GM08714 (cell line): ENCODE results near the gene SH3BP1.
"Not testable (repeated sequence)": the region's sequence is repeated elsewhere in the genome, so short reads cannot be mapped to it uniquely, and the experiment has no call there.

ENCODE experiments used
- H3K4me3 ChIP-seq: fragments of 200-500 bp; sonication (Bioruptor generic); 2 replicates; pipeline ENCODE4 v1.5.1; 2014; ENCODE audit warnings: mild to moderate bottlenecking, low read length, inconsistent platforms
- ZNF274 ChIP-seq: IDR thresholded peaks from 2 replicates; pipeline ENCODE4 v1.6.1; 2012; ENCODE audit warnings: mild to moderate bottlenecking, low read depth, low read length

SH3BP1 gene

DNA sequence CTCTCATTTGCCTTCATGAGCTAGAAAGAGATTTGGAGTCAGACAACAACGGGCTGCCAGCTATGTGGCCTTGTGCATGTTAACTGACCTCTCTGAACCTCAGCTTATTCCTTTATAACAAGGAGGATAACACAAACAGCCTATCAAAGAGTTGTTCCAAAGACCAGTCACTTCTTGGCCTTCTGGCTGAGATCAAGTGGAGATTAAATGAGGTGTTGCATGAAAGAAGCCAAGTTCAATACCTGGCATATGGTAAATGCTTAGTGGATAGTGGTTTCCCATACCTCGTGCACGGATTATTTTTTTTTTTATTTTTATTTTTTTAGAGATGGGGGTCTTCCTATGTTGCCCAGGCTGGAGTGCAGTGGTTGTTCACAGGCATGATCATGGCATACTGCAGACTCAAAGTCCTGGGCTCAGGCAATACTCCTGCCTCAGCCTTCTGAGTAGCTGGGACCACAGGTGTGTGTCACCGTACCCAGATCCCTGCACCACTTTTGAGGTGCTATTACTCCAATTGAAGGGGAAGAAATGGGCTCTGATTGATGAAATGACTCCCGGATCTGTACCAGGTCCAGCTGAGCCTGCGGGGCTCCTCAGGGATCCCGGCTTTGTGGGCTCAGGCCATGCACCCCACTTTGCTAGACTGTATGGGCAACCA is 40.9 kb downstream of the SH3BP1 start:
- no peak overlapping the region for H3K4me3 ChIP-seq
- TF ChIP-seq ZNF274: no peak

DNA sequence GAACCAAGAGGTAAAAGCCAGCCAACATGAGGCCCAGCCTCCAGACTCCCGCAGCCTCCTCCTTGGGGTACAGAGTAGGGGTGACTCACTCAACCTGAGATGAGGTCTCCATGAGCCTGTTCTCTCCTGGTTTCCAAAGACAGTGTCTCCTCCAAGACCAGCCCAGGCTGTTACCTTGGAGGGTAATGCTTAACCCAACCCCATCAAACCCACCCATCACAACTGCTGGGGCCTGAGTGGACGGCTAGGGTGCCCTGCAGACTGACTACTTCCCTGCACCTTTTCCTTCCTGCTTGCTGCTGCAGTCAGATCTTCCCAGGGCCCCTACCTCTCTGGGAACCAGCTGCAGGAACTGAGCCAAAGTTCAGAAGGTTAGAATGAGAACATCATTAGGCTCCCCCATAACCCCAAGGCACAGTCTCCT is 41.5 kb downstream of the SH3BP1 start:
- no peak for TF ChIP-seq ZNF274
- H3K4me3 ChIP-seq: no peak overlapping the region

- no peak for TF ChIP-seq ZNF274
Observed at GRCh38 chr22:37681556-37682049, 42.1 kb downstream of the SH3BP1 start.

DNA sequence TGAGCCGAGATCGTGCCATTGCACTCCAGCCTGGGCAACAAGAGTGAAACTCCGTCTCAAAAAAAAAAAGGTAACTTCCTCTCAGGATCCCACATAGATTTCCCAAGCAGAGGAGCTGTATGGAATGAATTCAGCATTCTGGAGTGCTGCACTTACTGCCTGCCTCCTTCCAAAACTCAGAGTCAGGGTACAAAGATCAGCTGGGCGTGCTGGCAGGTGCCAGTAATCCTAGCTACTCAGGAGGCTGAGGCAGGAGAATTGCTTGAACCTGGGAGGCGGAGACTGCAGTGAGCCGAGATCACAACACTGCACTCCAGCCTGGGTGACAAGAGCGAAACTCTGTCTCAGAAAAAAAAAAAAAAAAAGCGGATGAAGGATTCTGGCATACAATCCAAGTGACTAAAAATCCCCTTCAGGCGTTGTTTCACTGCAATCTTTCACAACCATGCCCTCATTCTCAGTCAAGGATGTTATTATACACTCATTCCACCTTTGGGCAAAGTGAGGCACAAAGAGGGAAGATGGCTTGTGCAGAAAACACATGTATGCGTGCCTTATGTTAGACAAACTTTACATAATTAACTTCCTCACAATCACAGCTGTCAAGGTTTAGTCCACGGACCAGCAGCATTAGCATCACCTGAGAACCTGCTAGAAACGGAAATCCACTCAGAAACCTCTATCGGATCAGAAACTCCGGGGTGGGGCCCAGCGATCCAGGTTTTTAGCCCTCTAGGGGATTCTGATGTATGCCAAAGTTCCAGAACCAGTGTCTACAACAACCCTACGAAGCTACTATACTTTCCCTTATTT is 45.5 kb downstream of the SH3BP1 start:
- H3K4me3 ChIP-seq: no peak overlapping the region
- no peak for TF ChIP-seq ZNF274

More at GRCh38 chr22:37681556-37682049, 42.1 kb downstream of the SH3BP1 start:
- H3K4me3 ChIP-seq: no peak overlapping the region

DNA sequence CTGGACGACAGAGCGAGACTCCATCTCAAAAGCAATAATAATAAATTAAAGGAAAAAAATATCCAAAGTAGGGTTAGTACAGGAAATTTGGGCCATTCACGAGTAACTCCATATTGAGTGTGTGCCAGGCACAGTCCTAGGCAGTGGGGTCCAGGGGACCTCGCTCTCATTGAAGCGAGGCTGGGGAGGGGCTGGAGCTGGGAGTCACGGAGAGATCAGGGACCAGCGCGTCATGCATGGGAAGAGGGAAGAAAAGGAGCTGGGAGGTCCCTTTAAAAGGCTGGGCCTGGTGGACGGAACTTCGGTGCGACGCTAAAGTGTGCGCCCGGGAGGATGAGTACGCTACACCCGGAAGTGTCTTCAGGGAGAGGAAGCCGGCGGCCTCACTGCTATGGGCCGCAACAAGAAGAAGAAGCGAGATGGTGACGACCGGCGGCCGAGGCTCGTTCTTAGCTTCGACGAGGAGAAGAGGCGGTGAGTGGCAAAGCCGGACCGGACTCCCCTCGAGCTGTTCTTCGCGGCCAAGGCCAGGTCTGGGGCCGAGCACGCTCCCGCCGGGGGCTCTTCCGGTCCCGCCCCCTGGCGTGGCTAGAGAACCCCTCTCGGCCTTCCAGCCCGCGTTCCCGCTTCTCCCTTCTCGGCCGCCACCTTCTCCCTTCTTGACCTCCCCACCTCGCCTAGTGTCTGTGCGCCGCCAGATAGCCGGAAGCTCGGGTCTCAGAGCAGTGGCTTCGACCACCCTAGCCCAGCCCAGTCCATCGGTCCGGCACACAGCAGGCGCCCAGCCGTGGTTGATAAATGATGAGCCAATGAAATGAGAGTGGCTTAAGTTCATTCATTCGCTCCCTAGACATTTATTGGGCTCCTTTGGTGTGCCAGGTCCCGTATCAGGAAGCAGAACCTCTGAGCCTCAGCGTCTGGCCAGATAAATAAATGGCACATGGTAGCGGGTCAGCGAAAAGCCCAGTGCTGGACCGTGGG is 46.8 kb downstream of the SH3BP1 start, which contains the start of gene NOL12:
Gene NOL12, plus strand, starts transcription at position 342 of the 981 bp plus-strand sequence. Its CDS starts 50 bp downstream, at position 392.
- no peak for TF ChIP-seq ZNF274

GRCh38 chr22:37690407-37690806 is 50.9 kb downstream of the SH3BP1 start:
- no peak for TF ChIP-seq ZNF274
- H3K4me3 ChIP-seq: no peak overlapping the region

More for the DNA sequence above, 46.8 kb downstream of the SH3BP1 start, which contains the start of gene NOL12:
- H3K4me3 ChIP-seq: peak within 1 kb of the TSS; percentile 85

DNA sequence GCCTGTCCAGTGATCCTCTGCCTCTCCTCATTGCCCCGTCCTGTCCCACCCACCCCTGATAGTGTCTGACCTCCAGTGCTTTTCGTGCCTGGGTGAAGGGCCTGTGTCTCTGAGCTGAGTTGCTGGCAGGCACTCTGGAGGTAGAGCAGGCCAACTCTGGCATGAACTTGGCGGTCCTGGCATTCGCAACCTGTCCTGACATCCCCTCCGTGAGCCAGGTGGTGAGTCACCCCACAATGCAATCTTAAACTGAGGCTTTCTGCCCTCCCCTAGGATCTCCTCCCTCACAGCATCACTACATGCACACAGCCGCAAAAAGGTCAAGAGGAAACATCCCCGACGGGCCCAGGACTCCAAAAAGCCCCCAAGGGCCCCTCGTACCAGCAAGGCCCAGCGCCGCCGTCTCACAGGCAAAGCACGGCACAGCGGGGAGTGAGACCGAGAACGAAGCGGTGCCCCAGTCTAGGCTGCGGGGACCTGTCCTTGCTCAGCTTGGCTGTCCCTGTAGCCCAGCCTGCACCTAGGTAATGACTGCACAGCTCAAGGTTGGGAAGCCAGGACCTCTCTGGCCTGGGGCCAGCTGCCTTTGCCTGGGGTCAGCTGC is 51.5 kb downstream of the SH3BP1 start:
- no peak overlapping the region for H3K4me3 ChIP-seq
- no peak for TF ChIP-seq ZNF274

- H3K4me3 ChIP-seq: no peak overlapping the region
Observed at GRCh38 chr22:37692627-37693285, 53.3 kb downstream of the SH3BP1 start.

GRCh38 chr22:37694131-37694530 is 54.7 kb downstream of the SH3BP1 start:
- not testable (repeated sequence) for H3K4me3 ChIP-seq

More at GRCh38 chr22:37692627-37693285, 53.3 kb downstream of the SH3BP1 start:
- no peak for TF ChIP-seq ZNF274

GRCh38 chr22:37696260-37696656 is 56.8 kb downstream of the SH3BP1 start:
- not testable (repeated sequence) for H3K4me3 ChIP-seq

GRCh38 chr22:37696657-37697537 is 57.4 kb downstream of the SH3BP1 start, which contains the start of gene TRIOBP:
Gene TRIOBP (plus strand): TSS chr22:37697048. CDS start chr22:37701366, 4,318 bp downstream.
- H3K4me3 ChIP-seq: no peak within 1 kb of the TSS
- no peak for TF ChIP-seq ZNF274

DNA sequence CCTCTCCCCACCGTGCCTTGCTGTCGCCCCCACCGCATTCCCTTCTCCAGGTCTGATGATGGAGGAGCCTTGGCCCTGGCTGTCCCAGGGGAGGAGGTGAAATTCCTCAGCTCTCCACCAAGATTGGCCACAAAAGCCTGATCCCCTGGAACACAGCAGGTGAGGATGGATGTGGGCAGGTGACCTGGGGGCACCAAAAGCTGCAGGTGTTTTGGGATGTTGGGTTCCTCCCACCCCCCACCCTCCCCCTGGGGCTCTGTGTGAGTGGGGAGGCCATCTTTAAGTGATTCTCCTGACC is 58.0 kb downstream of the SH3BP1 start:
- H3K4me3 ChIP-seq: no peak overlapping the region
- no peak for TF ChIP-seq ZNF274
